WTC11 (cell line): ENCODE results near the gene UCKL1. TPM values are rescaled to one million over a fixed set of nuclear protein-coding genes. Genes with fewer than 3 reads are reported as not detected.
A peak's percentile ranks its signal among the peaks of the same experiment; 100 is the strongest.

Experiments used
- ATAC-seq: fragments of 200-7000 bp; cut with Tn5 transposase; 2 replicates; pipeline ENCODE4 v1.10.0; 2021; ENCODE audit warnings: mild to moderate bottlenecking, moderate library complexity
- CTCF ChIA-PET: fragments of 300-600 bp; sonication (Branson Sonifier 250); formaldehyde crosslinking; loops from one replicate; lab custom pipeline; 2021; ENCODE audit warnings: antibody characterized with exemption; lab: Charles Lee
- POLR2A ChIA-PET: fragments of 350-600 bp; sonication (Branson Sonifier 250); formaldehyde crosslinking; loops from one replicate; lab custom pipeline; 2021; ENCODE audit warnings: antibody characterized with exemption; lab: Charles Lee
- DNase-seq: peaks from one replicate; pipeline ENCODE4 v3.0.0; 2021; ENCODE audit warnings: low spot score
- H3K27ac Mint-ChIP-seq: 2 replicates; pipeline ENCODE4 v1.8.0; 2021; ENCODE audit warnings: mixed read lengths
- H3K27me3 Mint-ChIP-seq: 2 replicates; pipeline ENCODE4 v1.8.0; 2021; ENCODE audit warnings: low read depth, mild to moderate bottlenecking, moderate library complexity, mixed read lengths
- H3K36me3 Mint-ChIP-seq: 2 replicates; pipeline ENCODE4 v1.8.0; 2021; ENCODE audit warnings: mixed read lengths
- H3K4me1 Mint-ChIP-seq: 2 replicates; pipeline ENCODE4 v1.8.0; 2022; ENCODE audit warnings: mixed read lengths
- H3K4me3 Mint-ChIP-seq: 2 replicates; pipeline ENCODE4 v1.8.0; 2021; ENCODE audit warnings: mild to moderate bottlenecking, moderate library complexity, mixed read lengths
- H3K9me3 Mint-ChIP-seq: 2 replicates; pipeline ENCODE4 v1.8.0; 2021; ENCODE audit warnings: mixed read lengths
- ATF1 ChIP-seq: sonication (generic); formaldehyde crosslinking; IDR thresholded peaks from 2 replicates; pipeline ENCODE4 v1.8.1; 2023; ENCODE audit warnings: mild to moderate bottlenecking, moderate library complexity, missing genetic modification reagents
- MYBL2 ChIP-seq: sonication (generic); formaldehyde crosslinking; IDR thresholded peaks from 2 replicates; pipeline ENCODE4 v1.8.1; 2023; ENCODE audit warnings: mild to moderate bottlenecking, moderate library complexity, missing genetic modification reagents
- NR1H2 ChIP-seq: sonication (generic); formaldehyde crosslinking; IDR thresholded peaks from 2 replicates; pipeline ENCODE4 v1.9.0; 2021; ENCODE audit warnings: mild to moderate bottlenecking, moderate library complexity, missing genetic modification reagents
- RELA ChIP-seq: sonication (generic); formaldehyde crosslinking; IDR thresholded peaks from 2 replicates; pipeline ENCODE4 v1.8.1; 2022; ENCODE audit warnings: missing genetic modification reagents, mild to moderate bottlenecking, borderline replicate concordance
- SMAD3 ChIP-seq: sonication (generic); formaldehyde crosslinking; IDR thresholded peaks from 2 replicates; pipeline ENCODE4 v1.8.0; 2022; ENCODE audit warnings: missing genetic modification reagents, mild to moderate bottlenecking, borderline replicate concordance
- ZNF121 ChIP-seq: sonication (generic); formaldehyde crosslinking; IDR thresholded peaks from 2 replicates; pipeline ENCODE4 v1.8.0; 2023; ENCODE audit warnings: missing genetic modification reagents
- ZNF263 ChIP-seq: sonication (generic); formaldehyde crosslinking; IDR thresholded peaks from 2 replicates; pipeline ENCODE4 v1.8.1; 2022; ENCODE audit warnings: low read depth, mild to moderate bottlenecking, moderate library complexity, missing genetic modification reagents
- ZNF671 ChIP-seq: fragments of 250-450 bp; sonication (Bioruptor Pico); IDR thresholded peaks from 2 replicates; pipeline ENCODE4 v1.8.0; 2021; ENCODE audit warnings: mild to moderate bottlenecking
- total RNA-seq: library from RNA; stranded (reverse); gene quantifications from 3 replicates; pipeline ENCODE4 v1.2.3, GENCODE V29; 2021
- TF ChIP-seq, protein P1 (sequence below): fragments of 250-450 bp; sonication (Bioruptor Pico); IDR thresholded peaks from 2 replicates; pipeline ENCODE4 v1.9.0; 2021; ENCODE audit warnings: mild to moderate bottlenecking, borderline replicate concordance
- TF ChIP-seq, protein P2 (sequence below): fragments of 250-450 bp; sonication (Bioruptor Pico); IDR thresholded peaks from 2 replicates; pipeline ENCODE4 v1.9.0; 2021; ENCODE audit warnings: mild to moderate bottlenecking
- TF ChIP-seq, protein P3 (sequence below): sonication (generic); formaldehyde crosslinking; IDR thresholded peaks from 2 replicates; pipeline ENCODE4 v1.8.1; 2022; ENCODE audit warnings: low read depth, missing genetic modification reagents, borderline replicate concordance
- TF ChIP-seq, protein P4 (sequence below): fragments of 250-450 bp; sonication (Bioruptor Pico); IDR thresholded peaks from 2 replicates; pipeline ENCODE4 v1.9.0; 2021; ENCODE audit warnings: mild to moderate bottlenecking
- TF ChIP-seq, protein P5 (sequence below): sonication (generic); formaldehyde crosslinking; IDR thresholded peaks from 2 replicates; pipeline ENCODE4 v1.8.1; 2022; ENCODE audit warnings: low read depth, mild to moderate bottlenecking, moderate library complexity, missing genetic modification reagents, borderline replicate concordance

The UCKL1 gene
- total RNA-seq, 1 experiment from 2014 or later, result 51.2 TPM

- TF ChIP-seq, protein P1, sequence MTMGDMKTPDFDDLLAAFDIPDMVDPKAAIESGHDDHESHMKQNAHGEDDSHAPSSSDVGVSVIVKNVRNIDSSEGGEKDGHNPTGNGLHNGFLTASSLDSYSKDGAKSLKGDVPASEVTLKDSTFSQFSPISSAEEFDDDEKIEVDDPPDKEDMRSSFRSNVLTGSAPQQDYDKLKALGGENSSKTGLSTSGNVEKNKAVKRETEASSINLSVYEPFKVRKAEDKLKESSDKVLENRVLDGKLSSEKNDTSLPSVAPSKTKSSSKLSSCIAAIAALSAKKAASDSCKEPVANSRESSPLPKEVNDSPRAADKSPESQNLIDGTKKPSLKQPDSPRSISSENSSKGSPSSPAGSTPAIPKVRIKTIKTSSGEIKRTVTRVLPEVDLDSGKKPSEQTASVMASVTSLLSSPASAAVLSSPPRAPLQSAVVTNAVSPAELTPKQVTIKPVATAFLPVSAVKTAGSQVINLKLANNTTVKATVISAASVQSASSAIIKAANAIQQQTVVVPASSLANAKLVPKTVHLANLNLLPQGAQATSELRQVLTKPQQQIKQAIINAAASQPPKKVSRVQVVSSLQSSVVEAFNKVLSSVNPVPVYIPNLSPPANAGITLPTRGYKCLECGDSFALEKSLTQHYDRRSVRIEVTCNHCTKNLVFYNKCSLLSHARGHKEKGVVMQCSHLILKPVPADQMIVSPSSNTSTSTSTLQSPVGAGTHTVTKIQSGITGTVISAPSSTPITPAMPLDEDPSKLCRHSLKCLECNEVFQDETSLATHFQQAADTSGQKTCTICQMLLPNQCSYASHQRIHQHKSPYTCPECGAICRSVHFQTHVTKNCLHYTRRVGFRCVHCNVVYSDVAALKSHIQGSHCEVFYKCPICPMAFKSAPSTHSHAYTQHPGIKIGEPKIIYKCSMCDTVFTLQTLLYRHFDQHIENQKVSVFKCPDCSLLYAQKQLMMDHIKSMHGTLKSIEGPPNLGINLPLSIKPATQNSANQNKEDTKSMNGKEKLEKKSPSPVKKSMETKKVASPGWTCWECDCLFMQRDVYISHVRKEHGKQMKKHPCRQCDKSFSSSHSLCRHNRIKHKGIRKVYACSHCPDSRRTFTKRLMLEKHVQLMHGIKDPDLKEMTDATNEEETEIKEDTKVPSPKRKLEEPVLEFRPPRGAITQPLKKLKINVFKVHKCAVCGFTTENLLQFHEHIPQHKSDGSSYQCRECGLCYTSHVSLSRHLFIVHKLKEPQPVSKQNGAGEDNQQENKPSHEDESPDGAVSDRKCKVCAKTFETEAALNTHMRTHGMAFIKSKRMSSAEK (CRISPR knock-in tag), result no peak
- TF ChIP-seq, protein P2, sequence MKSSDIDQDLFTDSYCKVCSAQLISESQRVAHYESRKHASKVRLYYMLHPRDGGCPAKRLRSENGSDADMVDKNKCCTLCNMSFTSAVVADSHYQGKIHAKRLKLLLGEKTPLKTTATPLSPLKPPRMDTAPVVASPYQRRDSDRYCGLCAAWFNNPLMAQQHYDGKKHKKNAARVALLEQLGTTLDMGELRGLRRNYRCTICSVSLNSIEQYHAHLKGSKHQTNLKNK (CRISPR knock-in tag), result no peak
Measured at GRCh38 chr20:63913768-63914167, 42.4 kb downstream of the UCKL1 start (continued).

DNA sequence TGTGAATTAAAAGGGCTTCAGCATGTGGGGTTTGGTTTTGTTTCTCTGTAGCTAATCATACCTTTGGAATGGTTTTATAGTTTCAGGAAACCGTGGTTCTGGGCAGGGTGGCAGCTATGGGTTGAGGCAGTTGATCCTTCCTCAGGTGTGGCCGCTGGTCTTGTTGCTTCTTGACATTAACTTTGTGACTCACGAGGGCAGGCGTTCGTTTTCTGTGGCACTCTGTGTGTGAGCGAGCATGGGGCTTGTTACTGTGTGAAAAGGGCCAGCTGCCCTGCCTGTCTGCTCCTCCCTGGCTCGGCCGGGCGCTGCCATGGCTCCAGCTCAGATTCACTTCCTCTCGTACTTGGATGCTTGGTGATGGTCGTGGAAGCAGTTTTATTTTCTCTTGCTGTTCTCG lies 45.0 kb downstream of the UCKL1 start:
- H3K27ac Mint-ChIP-seq, result peak overlapping the region; percentile 67
- CTCF ChIA-PET, result interaction anchor here (0.7 to 3.1 kb wide), 4 partner anchors 63 to 141 kb away, joined by 4 to 11 read pairs (median 4); partner anchors contain the start of gene PRPF6

More for the DNA sequence above, 45.0 kb downstream of the UCKL1 start:
- H3K4me1 Mint-ChIP-seq, result peaks cover 9% of the 10 kb centered on the region
- H3K36me3 Mint-ChIP-seq, result peaks cover 17% of the 10 kb centered on the region
- DNase-seq, result no peak
- H3K27me3 Mint-ChIP-seq, result no peaks in the 10 kb centered on the region
- no peak for ATAC-seq
- no peak for TF ChIP-seq NR1H2 (CRISPR knock-in tag)
- TF ChIP-seq MYBL2, result no peak
- TF ChIP-seq, protein P2 (CRISPR knock-in tag), result no peak
- TF ChIP-seq ZNF121, result no peak
- TF ChIP-seq ZNF263 (CRISPR knock-in tag), result no peak
- TF ChIP-seq, protein P3, sequence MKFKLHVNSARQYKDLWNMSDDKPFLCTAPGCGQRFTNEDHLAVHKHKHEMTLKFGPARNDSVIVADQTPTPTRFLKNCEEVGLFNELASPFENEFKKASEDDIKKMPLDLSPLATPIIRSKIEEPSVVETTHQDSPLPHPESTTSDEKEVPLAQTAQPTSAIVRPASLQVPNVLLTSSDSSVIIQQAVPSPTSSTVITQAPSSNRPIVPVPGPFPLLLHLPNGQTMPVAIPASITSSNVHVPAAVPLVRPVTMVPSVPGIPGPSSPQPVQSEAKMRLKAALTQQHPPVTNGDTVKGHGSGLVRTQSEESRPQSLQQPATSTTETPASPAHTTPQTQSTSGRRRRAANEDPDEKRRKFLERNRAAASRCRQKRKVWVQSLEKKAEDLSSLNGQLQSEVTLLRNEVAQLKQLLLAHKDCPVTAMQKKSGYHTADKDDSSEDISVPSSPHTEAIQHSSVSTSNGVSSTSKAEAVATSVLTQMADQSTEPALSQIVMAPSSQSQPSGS (CRISPR knock-in tag), result no peak
- no peak for TF ChIP-seq RELA
- TF ChIP-seq, protein P4, sequence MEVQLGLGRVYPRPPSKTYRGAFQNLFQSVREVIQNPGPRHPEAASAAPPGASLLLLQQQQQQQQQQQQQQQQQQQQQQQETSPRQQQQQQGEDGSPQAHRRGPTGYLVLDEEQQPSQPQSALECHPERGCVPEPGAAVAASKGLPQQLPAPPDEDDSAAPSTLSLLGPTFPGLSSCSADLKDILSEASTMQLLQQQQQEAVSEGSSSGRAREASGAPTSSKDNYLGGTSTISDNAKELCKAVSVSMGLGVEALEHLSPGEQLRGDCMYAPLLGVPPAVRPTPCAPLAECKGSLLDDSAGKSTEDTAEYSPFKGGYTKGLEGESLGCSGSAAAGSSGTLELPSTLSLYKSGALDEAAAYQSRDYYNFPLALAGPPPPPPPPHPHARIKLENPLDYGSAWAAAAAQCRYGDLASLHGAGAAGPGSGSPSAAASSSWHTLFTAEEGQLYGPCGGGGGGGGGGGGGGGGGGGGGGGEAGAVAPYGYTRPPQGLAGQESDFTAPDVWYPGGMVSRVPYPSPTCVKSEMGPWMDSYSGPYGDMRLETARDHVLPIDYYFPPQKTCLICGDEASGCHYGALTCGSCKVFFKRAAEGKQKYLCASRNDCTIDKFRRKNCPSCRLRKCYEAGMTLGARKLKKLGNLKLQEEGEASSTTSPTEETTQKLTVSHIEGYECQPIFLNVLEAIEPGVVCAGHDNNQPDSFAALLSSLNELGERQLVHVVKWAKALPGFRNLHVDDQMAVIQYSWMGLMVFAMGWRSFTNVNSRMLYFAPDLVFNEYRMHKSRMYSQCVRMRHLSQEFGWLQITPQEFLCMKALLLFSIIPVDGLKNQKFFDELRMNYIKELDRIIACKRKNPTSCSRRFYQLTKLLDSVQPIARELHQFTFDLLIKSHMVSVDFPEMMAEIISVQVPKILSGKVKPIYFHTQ (CRISPR knock-in tag), result no peak
- TF ChIP-seq ATF1 (CRISPR knock-in tag), result no peak
- no peak for TF ChIP-seq SMAD3
- TF ChIP-seq ZNF671, result no peak
- TF ChIP-seq, protein P5, sequence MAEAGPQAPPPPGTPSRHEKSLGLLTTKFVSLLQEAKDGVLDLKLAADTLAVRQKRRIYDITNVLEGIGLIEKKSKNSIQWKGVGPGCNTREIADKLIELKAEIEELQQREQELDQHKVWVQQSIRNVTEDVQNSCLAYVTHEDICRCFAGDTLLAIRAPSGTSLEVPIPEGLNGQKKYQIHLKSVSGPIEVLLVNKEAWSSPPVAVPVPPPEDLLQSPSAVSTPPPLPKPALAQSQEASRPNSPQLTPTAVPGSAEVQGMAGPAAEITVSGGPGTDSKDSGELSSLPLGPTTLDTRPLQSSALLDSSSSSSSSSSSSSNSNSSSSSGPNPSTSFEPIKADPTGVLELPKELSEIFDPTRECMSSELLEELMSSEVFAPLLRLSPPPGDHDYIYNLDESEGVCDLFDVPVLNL (CRISPR knock-in tag), result no peak
- H3K9me3 Mint-ChIP-seq, result peaks cover 13% of the 10 kb centered on the region
- no peak overlapping the region for H3K4me3 Mint-ChIP-seq
- POLR2A ChIA-PET, result no interaction called here
